ENCODE measurements around the gene UBAC2.
A peak's percentile ranks its signal among the peaks of the same experiment; 100 is the strongest.

UBAC2 gene

DNA sequence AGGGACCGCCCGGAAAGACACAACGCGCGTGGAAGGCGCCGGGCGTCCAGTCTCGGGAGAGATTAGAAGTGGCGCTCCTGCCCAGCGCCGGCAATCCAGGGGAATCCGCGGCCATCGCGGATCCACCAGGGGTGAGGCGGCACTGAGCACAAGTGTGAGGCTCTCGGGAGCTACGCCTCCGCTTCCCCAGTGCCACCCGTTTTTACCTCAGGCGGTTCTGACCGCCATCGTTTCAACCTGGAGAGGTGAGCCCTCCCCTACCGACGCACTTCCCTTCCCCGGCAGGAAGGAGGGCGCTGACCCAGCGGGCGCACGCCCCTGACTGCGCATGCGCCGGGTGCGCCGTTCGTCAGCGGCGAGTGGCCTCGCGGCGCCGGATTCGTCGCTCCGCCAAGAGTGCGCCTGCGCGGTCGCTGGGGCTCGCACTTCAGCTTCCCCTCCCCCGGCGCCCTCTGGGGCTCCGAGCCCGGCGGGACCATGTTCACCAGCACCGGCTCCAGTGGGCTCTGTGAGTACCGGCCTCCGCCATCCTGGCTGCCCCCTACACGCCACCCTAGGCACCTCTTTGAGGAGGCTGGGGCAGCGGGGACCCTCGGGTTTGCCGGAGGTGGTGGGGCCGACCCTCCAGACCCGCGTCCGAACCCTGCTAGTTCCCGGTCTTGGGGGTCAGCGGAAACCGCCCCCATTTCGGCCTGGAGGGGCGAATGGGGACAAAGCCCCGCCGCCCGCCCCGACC, at the start of gene UBAC2:
UBAC2 (plus strand) TSS at position 423 of the 736 bp plus-strand sequence; CDS start at position 478, 55 bp downstream.
- no peaks in the 10 kb centered on the region for H3K27me3 ChIP-seq (ENCODE audit: low read depth, low read length)
- H3K36me3 ChIP-seq (ENCODE audit: control insufficient read depth in 1 of 2, insufficient read depth in 2 of 2, low read length in 2 of 2) = no peaks in the 10 kb centered on the region

GRCh38 chr13:99151516-99151915, 49.1 kb upstream of the UBAC2 start:
- H3K4me1 ChIP-seq (ENCODE audit: control insufficient read depth in 1 of 2, insufficient read depth in 2 of 2, low read length in 2 of 2) = no peaks in the 10 kb centered on the region
- no peaks in the 10 kb centered on the region for H3K27me3 ChIP-seq (ENCODE audit: low read depth, low read length)
- H3K36me3 ChIP-seq (ENCODE audit: control insufficient read depth in 1 of 2, insufficient read depth in 2 of 2, low read length in 2 of 2) = no peaks in the 10 kb centered on the region
- H3K4me3 ChIP-seq (ENCODE audit: low read depth in 1 of 2, low read length in 2 of 2) = no peak overlapping the region
- no peaks in the 10 kb centered on the region for H3K9me3 ChIP-seq (ENCODE audit: control insufficient read depth in 1 of 2, low read length in 2 of 2)
- no peak overlapping the region for H3K27ac ChIP-seq (ENCODE audit: low read length)

More for the DNA sequence above, at the start of gene UBAC2:
- peak within 1 kb of the TSS; percentile 96 to 97 for H3K4me3 ChIP-seq (ENCODE audit: low read depth in 1 of 2, low read length in 2 of 2)
- peaks cover 0 to 13% of the 10 kb centered on the region in 2 donors for H3K4me1 ChIP-seq (ENCODE audit: control insufficient read depth in 1 of 2, insufficient read depth in 2 of 2, low read length in 2 of 2)
- no peaks in the 10 kb centered on the region for H3K9me3 ChIP-seq (ENCODE audit: control insufficient read depth in 1 of 2, low read length in 2 of 2)
- peak within 1 kb of the TSS; percentile 87 for H3K27ac ChIP-seq (ENCODE audit: low read length)

- no peaks in the 10 kb centered on the region for H3K4me1 ChIP-seq (ENCODE audit: control insufficient read depth in 1 of 2, insufficient read depth in 2 of 2, low read length in 2 of 2)
- H3K9me3 ChIP-seq (ENCODE audit: control insufficient read depth in 1 of 2, low read length in 2 of 2) = no peaks in the 10 kb centered on the region
- H3K36me3 ChIP-seq (ENCODE audit: control insufficient read depth in 1 of 2, insufficient read depth in 2 of 2, low read length in 2 of 2) = no peaks in the 10 kb centered on the region
- no peak overlapping the region for H3K4me3 ChIP-seq (ENCODE audit: low read depth in 1 of 2, low read length in 2 of 2)
- no peak overlapping the region for H3K27ac ChIP-seq (ENCODE audit: low read length)
- H3K27me3 ChIP-seq (ENCODE audit: low read depth, low read length) = no peaks in the 10 kb centered on the region
These were observed 47.4 kb upstream of the UBAC2 start for GRCh38 chr13:99153219-99153618.

DNA sequence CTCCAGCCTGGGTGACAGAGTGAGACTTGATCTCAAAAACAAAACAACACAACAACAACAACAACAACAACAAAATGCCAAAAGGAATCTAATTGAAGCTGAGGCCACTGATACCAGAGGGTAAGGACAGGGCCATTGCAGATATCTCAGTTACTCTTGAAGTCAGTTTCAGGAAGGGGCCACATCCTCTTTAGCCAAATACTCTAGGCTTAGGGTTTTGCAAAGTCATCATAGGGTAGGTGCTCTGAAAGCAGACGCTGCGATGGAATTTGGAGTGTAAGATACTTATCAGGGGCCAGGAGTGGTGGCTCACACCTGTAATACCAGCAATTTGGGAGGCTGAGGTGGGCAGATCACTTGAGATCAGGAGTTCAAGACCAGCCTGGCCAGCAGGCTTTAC, 46.6 kb upstream of the UBAC2 start:
- Histone ChIP-seq H3K4me3 (ENCODE audit: low read depth in 1 of 2, low read length in 2 of 2) (no peak overlapping the region), H3K27me3 (ENCODE audit: low read depth, low read length) (peaks cover 3% of the 10 kb centered on the region), H3K27ac (ENCODE audit: low read length) (no peak overlapping the region), H3K36me3 (ENCODE audit: control insufficient read depth in 1 of 2, insufficient read depth in 2 of 2, low read length in 2 of 2) (no peaks in the 10 kb centered on the region), H3K4me1 (ENCODE audit: control insufficient read depth in 1 of 2, insufficient read depth in 2 of 2, low read length in 2 of 2) (no peaks in the 10 kb centered on the region), H3K9me3 (ENCODE audit: control insufficient read depth in 1 of 2, low read length in 2 of 2) (no peaks in the 10 kb centered on the region)

DNA sequence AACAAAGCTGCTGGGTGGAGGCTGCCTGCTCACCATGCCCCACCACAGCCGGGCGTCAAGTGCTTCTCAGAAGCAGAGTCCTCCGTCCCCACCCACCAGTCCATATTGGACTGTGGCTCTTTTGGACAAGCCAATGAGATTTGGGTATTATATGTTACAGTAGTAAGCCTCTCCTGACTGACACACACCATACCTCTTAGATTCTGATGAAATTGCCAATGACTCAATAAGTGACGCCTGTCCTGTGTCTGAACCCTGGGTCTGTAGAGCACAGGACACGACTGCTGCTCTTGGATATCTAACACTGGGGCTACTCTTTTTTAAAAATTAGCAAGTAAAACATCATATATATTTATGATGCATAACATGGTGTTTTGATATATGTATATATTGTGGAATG, 44.8 kb upstream of the UBAC2 start:
- H3K4me3 ChIP-seq (ENCODE audit: low read depth in 1 of 2, low read length in 2 of 2) = no peak overlapping the region
- no peaks in the 10 kb centered on the region for H3K4me1 ChIP-seq (ENCODE audit: control insufficient read depth in 1 of 2, insufficient read depth in 2 of 2, low read length in 2 of 2)
- no peaks in the 10 kb centered on the region for H3K36me3 ChIP-seq (ENCODE audit: control insufficient read depth in 1 of 2, insufficient read depth in 2 of 2, low read length in 2 of 2)
- no peaks in the 10 kb centered on the region for H3K9me3 ChIP-seq (ENCODE audit: control insufficient read depth in 1 of 2, low read length in 2 of 2)
- peaks cover 4% of the 10 kb centered on the region for H3K27me3 ChIP-seq (ENCODE audit: low read depth, low read length)
- H3K27ac ChIP-seq (ENCODE audit: low read length) = no peak overlapping the region

DNA sequence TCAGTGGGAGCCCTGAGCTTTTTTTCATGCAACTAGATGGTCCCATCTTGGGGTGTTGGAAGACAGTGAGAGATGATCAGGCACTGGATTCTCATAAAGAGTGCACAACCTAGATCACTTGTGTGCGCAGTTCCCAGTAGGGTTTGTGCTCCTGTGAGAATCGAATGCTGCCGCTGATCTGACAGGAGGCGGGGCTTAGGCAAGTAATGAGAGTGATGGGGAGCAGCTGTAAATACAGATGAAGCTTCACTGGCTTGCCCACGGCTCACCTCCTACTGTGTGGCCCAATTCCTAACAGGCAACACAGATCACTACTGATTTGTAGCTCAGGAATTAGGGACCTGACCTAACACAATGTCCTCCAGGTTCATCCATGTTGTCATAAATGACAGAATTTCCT, 43.6 kb upstream of the UBAC2 start:
- Histone ChIP-seq H3K9me3 (ENCODE audit: control insufficient read depth in 1 of 2, low read length in 2 of 2) (no peaks in the 10 kb centered on the region), H3K27ac (ENCODE audit: low read length) (no peak overlapping the region), H3K36me3 (ENCODE audit: control insufficient read depth in 1 of 2, insufficient read depth in 2 of 2, low read length in 2 of 2) (no peaks in the 10 kb centered on the region), H3K4me1 (ENCODE audit: control insufficient read depth in 1 of 2, insufficient read depth in 2 of 2, low read length in 2 of 2) (no peaks in the 10 kb centered on the region), H3K27me3 (ENCODE audit: low read depth, low read length) (peaks cover 4% of the 10 kb centered on the region), H3K4me3 (ENCODE audit: low read depth in 1 of 2, low read length in 2 of 2) (no peak overlapping the region)

DNA sequence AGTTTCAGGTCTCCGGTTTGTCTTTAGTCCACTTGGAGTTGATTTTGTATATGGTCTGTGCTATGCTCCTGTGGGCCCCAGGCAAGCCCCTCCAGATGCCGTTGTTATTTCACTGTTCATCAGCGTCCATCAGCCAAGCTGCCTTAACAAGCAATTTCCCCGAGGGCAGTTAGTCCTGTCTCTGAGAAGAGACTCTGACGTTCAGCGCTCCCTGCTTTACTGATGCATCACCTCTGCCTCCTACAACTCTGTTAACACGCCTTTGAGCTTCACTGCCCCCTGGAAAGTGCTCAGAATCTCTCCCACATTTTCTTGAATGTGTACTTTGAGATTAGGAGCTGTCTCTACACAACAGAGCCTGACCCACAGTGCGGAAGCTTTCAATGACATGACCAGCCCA, 41.8 kb upstream of the UBAC2 start:
- no peaks in the 10 kb centered on the region for H3K36me3 ChIP-seq (ENCODE audit: control insufficient read depth in 1 of 2, insufficient read depth in 2 of 2, low read length in 2 of 2)
- peaks cover 4% of the 10 kb centered on the region for H3K27me3 ChIP-seq (ENCODE audit: low read depth, low read length)
- no peak overlapping the region for H3K27ac ChIP-seq (ENCODE audit: low read length)
- H3K4me1 ChIP-seq (ENCODE audit: control insufficient read depth in 1 of 2, insufficient read depth in 2 of 2, low read length in 2 of 2) = no peaks in the 10 kb centered on the region
- no peaks in the 10 kb centered on the region for H3K9me3 ChIP-seq (ENCODE audit: control insufficient read depth in 1 of 2, low read length in 2 of 2)
- no peak overlapping the region for H3K4me3 ChIP-seq (ENCODE audit: low read depth in 1 of 2, low read length in 2 of 2)

GRCh38 chr13:99159331-99160061, 41.2 kb upstream of the UBAC2 start:
- no peaks in the 10 kb centered on the region for H3K4me1 ChIP-seq (ENCODE audit: control insufficient read depth in 1 of 2, insufficient read depth in 2 of 2, low read length in 2 of 2)
- no peak overlapping the region for H3K4me3 ChIP-seq (ENCODE audit: low read depth in 1 of 2, low read length in 2 of 2)
- no peak overlapping the region for H3K27ac ChIP-seq (ENCODE audit: low read length)
- H3K36me3 ChIP-seq (ENCODE audit: control insufficient read depth in 1 of 2, insufficient read depth in 2 of 2, low read length in 2 of 2) = no peaks in the 10 kb centered on the region
- H3K27me3 ChIP-seq (ENCODE audit: low read depth, low read length) = peaks cover 4% of the 10 kb centered on the region
- H3K9me3 ChIP-seq (ENCODE audit: control insufficient read depth in 1 of 2, low read length in 2 of 2) = no peaks in the 10 kb centered on the region

GRCh38 chr13:99160415-99160814, 40.2 kb upstream of the UBAC2 start:
- H3K4me3 ChIP-seq (ENCODE audit: low read depth in 1 of 2, low read length in 2 of 2) = no peak overlapping the region
- H3K9me3 ChIP-seq (ENCODE audit: control insufficient read depth in 1 of 2, low read length in 2 of 2) = no peaks in the 10 kb centered on the region
- peaks cover 4% of the 10 kb centered on the region for H3K27me3 ChIP-seq (ENCODE audit: low read depth, low read length)
- H3K27ac ChIP-seq (ENCODE audit: low read length) = no peak overlapping the region
- no peaks in the 10 kb centered on the region for H3K4me1 ChIP-seq (ENCODE audit: control insufficient read depth in 1 of 2, insufficient read depth in 2 of 2, low read length in 2 of 2)
- H3K36me3 ChIP-seq (ENCODE audit: control insufficient read depth in 1 of 2, insufficient read depth in 2 of 2, low read length in 2 of 2) = no peaks in the 10 kb centered on the region

GRCh38 chr13:99161512-99161911, 39.1 kb upstream of the UBAC2 start:
- no peak overlapping the region for H3K27ac ChIP-seq (ENCODE audit: low read length)
- no peaks in the 10 kb centered on the region for H3K9me3 ChIP-seq (ENCODE audit: control insufficient read depth in 1 of 2, low read length in 2 of 2)
- no peak overlapping the region for H3K4me3 ChIP-seq (ENCODE audit: low read depth in 1 of 2, low read length in 2 of 2)
- no peaks in the 10 kb centered on the region for H3K4me1 ChIP-seq (ENCODE audit: control insufficient read depth in 1 of 2, insufficient read depth in 2 of 2, low read length in 2 of 2)
- peaks cover 4% of the 10 kb centered on the region for H3K27me3 ChIP-seq (ENCODE audit: low read depth, low read length)
- H3K36me3 ChIP-seq (ENCODE audit: control insufficient read depth in 1 of 2, insufficient read depth in 2 of 2, low read length in 2 of 2) = no peaks in the 10 kb centered on the region

GRCh38 chr13:99162567-99163361, 37.9 kb upstream of the UBAC2 start:
- peaks cover 4% of the 10 kb centered on the region for H3K27me3 ChIP-seq (ENCODE audit: low read depth, low read length)
- no peaks in the 10 kb centered on the region for H3K4me1 ChIP-seq (ENCODE audit: control insufficient read depth in 1 of 2, insufficient read depth in 2 of 2, low read length in 2 of 2)

More at GRCh38 chr13:99162567-99163361, 37.9 kb upstream of the UBAC2 start:
- no peaks in the 10 kb centered on the region for H3K9me3 ChIP-seq (ENCODE audit: control insufficient read depth in 1 of 2, low read length in 2 of 2)
- H3K4me3 ChIP-seq (ENCODE audit: low read depth in 1 of 2, low read length in 2 of 2) = no peak overlapping the region
- no peaks in the 10 kb centered on the region for H3K36me3 ChIP-seq (ENCODE audit: control insufficient read depth in 1 of 2, insufficient read depth in 2 of 2, low read length in 2 of 2)
- H3K27ac ChIP-seq (ENCODE audit: low read length) = no peak overlapping the region

Measured in muscle layer of duodenum (tissue), 2 donors.